A549 (cell line): ENCODE data around the gene IL12RB2. TPM values are rescaled to one million over a fixed set of nuclear protein-coding genes. Genes with fewer than 3 reads are reported as not detected.
A peak's percentile ranks its signal among the peaks of the same experiment; 100 is the strongest.

ENCODE experiments used
- ATAC-seq, 2 experiments: fragments of 200-7000 bp in 1 of 2; fragments of >200 bp in 1 of 2; cut with Nextera tagmentation in 1 of 2; cut with Tn5 transposase in 1 of 2; 3 replicates each; pipeline versions ENCODE4 v1.8.0 to v1.9.1; 2018 to 2020; ENCODE audit warnings: mild to moderate bottlenecking in 1 of 2, moderate library complexity in 1 of 2
- CTCF ChIA-PET: fragments of 300-600 bp; sonication (Branson Sonifier 250); formaldehyde crosslinking; extraction: SDS; loops from one replicate; lab custom pipeline; 2021; ENCODE audit warnings: antibody characterized with exemption, inconsistent platforms; lab: Yijun Ruan, JAX
- POLR2A ChIA-PET: fragments of 350-600 bp; formaldehyde crosslinking; extraction: SDS; loops from one replicate; lab custom pipeline; 2021; ENCODE audit warnings: antibody characterized with exemption, inconsistent platforms; lab: Yijun Ruan, JAX
- DNase-seq, 2 experiments: peaks; one replicate each; pipeline versions ENCODE4 v3.0.0 to v3.0.0-alpha.2; 2011 to 2016; ENCODE audit warnings: low read depth in 1 of 2, low spot score in 1 of 2
- FAIRE-seq: peaks from 2 replicates; lab custom pipeline; 2011; peaks lifted over from hg19 to GRCh38; lab: Jason Lieb, UNC
- H3K27ac ChIP-seq, 2 experiments: fragments of >200 bp; sonication (Bioruptor Twin); formaldehyde crosslinking; 3 replicates each; pipeline ENCODE4 v1.5.1; 2016 to 2017
- H3K4me1 ChIP-seq: fragments of >200 bp; sonication (Bioruptor Twin); formaldehyde crosslinking; 3 replicates; pipeline ENCODE4 v1.6.1; 2016
- H3K4me2 ChIP-seq: fragments of >200 bp; sonication (Bioruptor Twin); formaldehyde crosslinking; 3 replicates; pipeline ENCODE4 v1.6.1; 2016
- H3K4me3 ChIP-seq: fragments of >200 bp; sonication (Bioruptor Twin); formaldehyde crosslinking; 3 replicates; pipeline ENCODE4 v1.5.1; 2016
- H3K9me3 ChIP-seq: fragments of >200 bp; sonication (Bioruptor Twin); formaldehyde crosslinking; 3 replicates; pipeline ENCODE4 v1.6.1; 2016
- CBX8 ChIP-seq: fragments of 200-600 bp; sonication (generic); IDR thresholded peaks from 2 replicates; pipeline ENCODE4 v1.6.1; 2016
- FOSB ChIP-seq: fragments of 250-450 bp; sonication (Bioruptor Pico); IDR thresholded peaks from 2 replicates; pipeline ENCODE4 v1.5.0; 2020; ENCODE audit warnings: mild to moderate bottlenecking, moderate library complexity
- FOSL2 ChIP-seq, 2 experiments: fragments of 450-650 bp in 1 of 2; fragments of >200 bp in 1 of 2; sonication (Bioruptor Twin) in 1 of 2; formaldehyde crosslinking; IDR thresholded peaks; 2 replicates each; pipeline versions ENCODE4 v1.5.0 to v1.6.1; 2016 to 2020; ENCODE audit warnings: mild to moderate bottlenecking in 1 of 2, moderate library complexity in 1 of 2
- HDAC2 ChIP-seq: fragments of 200-600 bp; sonication (generic); IDR thresholded peaks from 2 replicates; pipeline ENCODE4 v1.6.1; 2016
- HOXA7 ChIP-seq: fragments of 250-450 bp; sonication (Bioruptor Pico); IDR thresholded peaks from 2 replicates; pipeline ENCODE4 v1.5.0; 2020; ENCODE audit warnings: mild to moderate bottlenecking, moderate library complexity
- MAFK ChIP-seq: fragments of 450-650 bp; IDR thresholded peaks from 2 replicates; pipeline ENCODE4 v1.6.1; 2014; ENCODE audit not compliant: partially characterized antibody
- NFE2L2 ChIP-seq: fragments of 150-350 bp; conservative IDR thresholded peaks from 2 replicates; pipeline ENCODE4 v1.6.1; 2014; ENCODE audit warnings: low read length
- NPAS2 ChIP-seq: fragments of 250-450 bp; sonication (Bioruptor Pico); IDR thresholded peaks from 2 replicates; pipeline ENCODE4 v1.8.0; 2022; ENCODE audit warnings: mild to moderate bottlenecking, moderate library complexity, borderline replicate concordance
- POLR2A ChIP-seq: IDR thresholded peaks from 2 replicates; pipeline ENCODE4 v1.6.1; 2012; ENCODE audit warnings: mild to moderate bottlenecking, low read length
- RAD21 ChIP-seq, 2 experiments: fragments of >200 bp in 1 of 2; sonication (Bioruptor Twin) in 1 of 2; formaldehyde crosslinking in 1 of 2; IDR thresholded peaks in 1 of 2; conservative IDR thresholded peaks in 1 of 2; 2 replicates in 1 of 2; 3 replicates in 1 of 2; pipeline ENCODE4 v1.6.1; 2012 to 2018; ENCODE audit warnings: inconsistent platforms in 1 of 2
- RARB ChIP-seq: fragments of 250-450 bp; sonication (Bioruptor Pico); IDR thresholded peaks from 2 replicates; pipeline ENCODE4 v1.8.0; 2021; ENCODE audit warnings: mild to moderate bottlenecking, moderate library complexity
- RCOR1 ChIP-seq: fragments of 150-350 bp; IDR thresholded peaks from 2 replicates; pipeline ENCODE4 v1.6.1; 2014; ENCODE audit warnings: antibody characterized with exemption, low read length, low read depth
- RNF2 ChIP-seq: fragments of 200-600 bp; sonication (generic); IDR thresholded peaks from 2 replicates; pipeline ENCODE4 v1.6.1; 2016; ENCODE audit warnings: low read depth, mild to moderate bottlenecking, antibody characterized with exemption, moderate library complexity, borderline replicate concordance
- SMC3 ChIP-seq: fragments of >200 bp; sonication (Bioruptor Twin); formaldehyde crosslinking; IDR thresholded peaks from 3 replicates; pipeline ENCODE4 v1.6.1; 2018; ENCODE audit warnings: inconsistent platforms
- TP53 ChIP-seq: fragments of 250-450 bp; sonication (Bioruptor Pico); IDR thresholded peaks from 2 replicates; pipeline ENCODE4 v1.5.0; 2021; ENCODE audit warnings: mild to moderate bottlenecking, moderate library complexity
- WGBS: methylation state at CpG from one replicate; pipeline ENCODE4 v1.1.6; 2017; ENCODE audit errors: missing lambda C conversion rate; 5-methylcytosine and 5-hydroxymethylcytosine counted together
- polyA minus RNA-seq: library from RNA; depleted of rRNA, polyadenylated mRNA; stranded (reverse); fragments of >200 nt; gene quantifications from 2 replicates; pipeline ENCODE4 v1.2.3, GENCODE V29; 2011; rRNA and poly(A)+ RNA removed
- polyA plus RNA-seq, 4 experiments: library from polyadenylated mRNA; depleted of rRNA in 3 of 4; stranded (reverse); fragments of >200 nt; fragmentation: RNase III in 1 of 4; extraction: RNeasy Plus Mini Kit Qiagen cat#74134 plus additional on column Dnase treatment in 1 of 4; gene quantifications; 2 replicates in 3 of 4; 3 replicates in 1 of 4; pipeline ENCODE4 v1.2.3, GENCODE V29; 2011 to 2017
- TF ChIP-seq, protein P1 (sequence below): fragments of 250-450 bp; sonication (Bioruptor Pico); IDR thresholded peaks from 2 replicates; pipeline ENCODE4 v1.5.0; 2020; ENCODE audit warnings: low read depth, mild to moderate bottlenecking, moderate library complexity
- TF ChIP-seq, protein P2 (sequence below): fragments of >200 bp; sonication (Bioruptor Twin); formaldehyde crosslinking; IDR thresholded peaks from 2 replicates; pipeline ENCODE4 v1.6.1; 2016
- TF ChIP-seq, protein P3 (sequence below): fragments of >200 bp; sonication (Bioruptor Twin); formaldehyde crosslinking; IDR thresholded peaks from 3 replicates; pipeline ENCODE4 v1.5.1; 2016
- TF ChIP-seq, protein P4 (sequence below): fragments of 450-650 bp; IDR thresholded peaks from 2 replicates; pipeline ENCODE4 v1.6.1; 2014; ENCODE audit warnings: antibody characterized with exemption
- TF ChIP-seq, protein P5 (sequence below): IDR thresholded peaks from 2 replicates; pipeline ENCODE4 v1.6.1; 2012

IL12RB2 gene, protein sequence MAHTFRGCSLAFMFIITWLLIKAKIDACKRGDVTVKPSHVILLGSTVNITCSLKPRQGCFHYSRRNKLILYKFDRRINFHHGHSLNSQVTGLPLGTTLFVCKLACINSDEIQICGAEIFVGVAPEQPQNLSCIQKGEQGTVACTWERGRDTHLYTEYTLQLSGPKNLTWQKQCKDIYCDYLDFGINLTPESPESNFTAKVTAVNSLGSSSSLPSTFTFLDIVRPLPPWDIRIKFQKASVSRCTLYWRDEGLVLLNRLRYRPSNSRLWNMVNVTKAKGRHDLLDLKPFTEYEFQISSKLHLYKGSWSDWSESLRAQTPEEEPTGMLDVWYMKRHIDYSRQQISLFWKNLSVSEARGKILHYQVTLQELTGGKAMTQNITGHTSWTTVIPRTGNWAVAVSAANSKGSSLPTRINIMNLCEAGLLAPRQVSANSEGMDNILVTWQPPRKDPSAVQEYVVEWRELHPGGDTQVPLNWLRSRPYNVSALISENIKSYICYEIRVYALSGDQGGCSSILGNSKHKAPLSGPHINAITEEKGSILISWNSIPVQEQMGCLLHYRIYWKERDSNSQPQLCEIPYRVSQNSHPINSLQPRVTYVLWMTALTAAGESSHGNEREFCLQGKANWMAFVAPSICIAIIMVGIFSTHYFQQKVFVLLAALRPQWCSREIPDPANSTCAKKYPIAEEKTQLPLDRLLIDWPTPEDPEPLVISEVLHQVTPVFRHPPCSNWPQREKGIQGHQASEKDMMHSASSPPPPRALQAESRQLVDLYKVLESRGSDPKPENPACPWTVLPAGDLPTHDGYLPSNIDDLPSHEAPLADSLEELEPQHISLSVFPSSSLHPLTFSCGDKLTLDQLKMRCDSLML
- polyA plus RNA-seq (2011; rRNA removed) (not detected in 2 replicates), polyA plus RNA-seq (2017; fragmentation: RNase III; extraction: RNeasy Plus Mini Kit Qiagen cat#74134 plus additional on column Dnase treatment) (not detected in 3 replicates), polyA minus RNA-seq (not detected in 2 replicates)
- polyA plus RNA-seq (2012; cell fraction: cytosol; rRNA removed) = not detected in 2 replicates
- not detected in 2 replicates for polyA plus RNA-seq (2012; cell fraction: nucleus; rRNA removed)

DNA sequence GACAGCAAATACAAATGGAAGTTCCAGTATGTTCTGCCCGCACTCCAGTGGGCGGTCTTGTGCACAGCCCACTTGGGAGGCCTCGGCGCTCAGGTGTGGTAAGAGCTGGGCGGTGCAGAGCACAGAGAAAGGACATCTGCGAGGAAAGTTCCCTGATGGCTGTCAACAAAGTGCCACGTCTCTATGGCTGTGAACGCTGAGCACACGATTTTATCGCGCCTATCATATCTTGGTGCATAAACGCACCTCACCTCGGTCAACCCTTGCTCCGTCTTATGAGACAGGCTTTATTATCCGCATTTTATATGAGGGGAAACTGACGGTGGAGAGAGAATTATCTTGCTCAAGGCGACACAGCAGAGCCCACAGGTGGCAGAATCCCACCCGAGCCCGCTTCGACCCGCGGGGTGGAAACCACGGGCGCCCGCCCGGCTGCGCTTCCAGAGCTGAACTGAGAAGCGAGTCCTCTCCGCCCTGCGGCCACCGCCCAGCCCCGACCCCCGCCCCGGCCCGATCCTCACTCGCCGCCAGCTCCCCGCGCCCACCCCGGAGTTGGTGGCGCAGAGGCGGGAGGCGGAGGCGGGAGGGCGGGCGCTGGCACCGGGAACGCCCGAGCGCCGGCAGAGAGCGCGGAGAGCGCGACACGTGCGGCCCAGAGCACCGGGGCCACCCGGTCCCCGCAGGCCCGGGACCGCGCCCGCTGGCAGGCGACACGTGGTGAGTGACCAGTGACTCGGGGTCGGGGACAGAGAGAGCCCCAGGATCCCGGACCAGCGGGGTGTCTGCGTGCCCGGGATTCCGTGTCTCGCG, at the start of gene IL12RB2:
TSS of gene IL12RB2 (plus strand) at position 623 of the 810 bp plus-strand sequence. CDS start 12,496 bp downstream, outside the sequence.
- H3K9me3 ChIP-seq = no peaks in the 10 kb centered on the region
- peak within 1 kb of the TSS; percentile 96 for H3K4me2 ChIP-seq
- 45% methylated on average over 27 of the region's 75 CpGs for WGBS
- no peaks in the 10 kb centered on the region for H3K4me1 ChIP-seq
- no peak for FAIRE-seq
- ATAC-seq = peak; percentile 43 to 64; a peak in 4 of 6 replicates
- H3K27ac ChIP-seq = peak within 1 kb of the TSS in 1 of 2 experiments; percentile 70; a peak in 3 of 6 replicates
- no peak for DNase-seq
- ChIA-PET CTCF (no interaction called here), POLR2A (no interaction called here)
- TF ChIP-seq RCOR1 (no peak), MAFK (no peak), HDAC2 (no peak), CBX8 (no peak), TP53 (CRISPR knock-in tag) (no peak), FOSL2 (IDR thresholded peaks at IDR 0.05) (no peak), FOSL2 (CRISPR knock-in tag; IDR thresholded peaks at IDR 0.05) (no peak), NFE2L2 (no peak), RAD21 (conservative IDR thresholded peaks at IDR 0.05 in 1 of 2, IDR thresholded peaks at IDR 0.05 in 1 of 2) (no peak), FOSB (no peak), RNF2 (no peak), SMC3 (no peak), RARB (no peak), NPAS2 (CRISPR knock-in tag) (no peak), HOXA7 (CRISPR knock-in tag) (no peak), POLR2A (no peak)
- TF ChIP-seq, protein P1, sequence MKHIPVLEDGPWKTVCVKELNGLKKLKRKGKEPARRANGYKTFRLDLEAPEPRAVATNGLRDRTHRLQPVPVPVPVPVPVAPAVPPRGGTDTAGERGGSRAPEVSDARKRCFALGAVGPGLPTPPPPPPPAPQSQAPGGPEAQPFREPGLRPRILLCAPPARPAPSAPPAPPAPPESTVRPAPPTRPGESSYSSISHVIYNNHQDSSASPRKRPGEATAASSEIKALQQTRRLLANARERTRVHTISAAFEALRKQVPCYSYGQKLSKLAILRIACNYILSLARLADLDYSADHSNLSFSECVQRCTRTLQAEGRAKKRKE (CRISPR knock-in tag) = no peak
- TF ChIP-seq, protein P2, sequence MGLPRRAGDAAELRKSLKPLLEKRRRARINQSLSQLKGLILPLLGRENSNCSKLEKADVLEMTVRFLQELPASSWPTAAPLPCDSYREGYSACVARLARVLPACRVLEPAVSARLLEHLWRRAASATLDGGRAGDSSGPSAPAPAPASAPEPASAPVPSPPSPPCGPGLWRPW = no peak
- TF ChIP-seq, protein P3, sequence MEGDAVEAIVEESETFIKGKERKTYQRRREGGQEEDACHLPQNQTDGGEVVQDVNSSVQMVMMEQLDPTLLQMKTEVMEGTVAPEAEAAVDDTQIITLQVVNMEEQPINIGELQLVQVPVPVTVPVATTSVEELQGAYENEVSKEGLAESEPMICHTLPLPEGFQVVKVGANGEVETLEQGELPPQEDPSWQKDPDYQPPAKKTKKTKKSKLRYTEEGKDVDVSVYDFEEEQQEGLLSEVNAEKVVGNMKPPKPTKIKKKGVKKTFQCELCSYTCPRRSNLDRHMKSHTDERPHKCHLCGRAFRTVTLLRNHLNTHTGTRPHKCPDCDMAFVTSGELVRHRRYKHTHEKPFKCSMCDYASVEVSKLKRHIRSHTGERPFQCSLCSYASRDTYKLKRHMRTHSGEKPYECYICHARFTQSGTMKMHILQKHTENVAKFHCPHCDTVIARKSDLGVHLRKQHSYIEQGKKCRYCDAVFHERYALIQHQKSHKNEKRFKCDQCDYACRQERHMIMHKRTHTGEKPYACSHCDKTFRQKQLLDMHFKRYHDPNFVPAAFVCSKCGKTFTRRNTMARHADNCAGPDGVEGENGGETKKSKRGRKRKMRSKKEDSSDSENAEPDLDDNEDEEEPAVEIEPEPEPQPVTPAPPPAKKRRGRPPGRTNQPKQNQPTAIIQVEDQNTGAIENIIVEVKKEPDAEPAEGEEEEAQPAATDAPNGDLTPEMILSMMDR = no peak
- TF ChIP-seq, protein P4, sequence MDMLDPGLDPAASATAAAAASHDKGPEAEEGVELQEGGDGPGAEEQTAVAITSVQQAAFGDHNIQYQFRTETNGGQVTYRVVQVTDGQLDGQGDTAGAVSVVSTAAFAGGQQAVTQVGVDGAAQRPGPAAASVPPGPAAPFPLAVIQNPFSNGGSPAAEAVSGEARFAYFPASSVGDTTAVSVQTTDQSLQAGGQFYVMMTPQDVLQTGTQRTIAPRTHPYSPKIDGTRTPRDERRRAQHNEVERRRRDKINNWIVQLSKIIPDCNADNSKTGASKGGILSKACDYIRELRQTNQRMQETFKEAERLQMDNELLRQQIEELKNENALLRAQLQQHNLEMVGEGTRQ = no peak
- TF ChIP-seq, protein P5, sequence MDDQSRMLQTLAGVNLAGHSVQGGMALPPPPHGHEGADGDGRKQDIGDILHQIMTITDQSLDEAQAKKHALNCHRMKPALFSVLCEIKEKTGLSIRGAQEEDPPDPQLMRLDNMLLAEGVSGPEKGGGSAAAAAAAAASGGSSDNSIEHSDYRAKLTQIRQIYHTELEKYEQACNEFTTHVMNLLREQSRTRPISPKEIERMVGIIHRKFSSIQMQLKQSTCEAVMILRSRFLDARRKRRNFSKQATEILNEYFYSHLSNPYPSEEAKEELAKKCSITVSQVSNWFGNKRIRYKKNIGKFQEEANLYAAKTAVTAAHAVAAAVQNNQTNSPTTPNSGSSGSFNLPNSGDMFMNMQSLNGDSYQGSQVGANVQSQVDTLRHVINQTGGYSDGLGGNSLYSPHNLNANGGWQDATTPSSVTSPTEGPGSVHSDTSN = no peak
- H3K4me3 ChIP-seq = peak within 1 kb of the TSS; percentile 45
